CD4-positive, alpha-beta memory T cell (primary cell): Measurements from ENCODE around the gene SLC6A5. TPM values are rescaled to one million over a fixed set of nuclear protein-coding genes. Genes with fewer than 3 reads are reported as not detected.

Experiments used
- CTCF ChIA-PET: fragments of 350-600 bp; sonication (Branson Sonifier 250); formaldehyde crosslinking; loops from one replicate; lab custom pipeline; 2021; ENCODE audit warnings: inconsistent platforms; ENCODE audit not compliant: partially characterized antibody; lab: Charles Lee
- POLR2A ChIA-PET: fragments of 350-600 bp; sonication (Branson Sonifier 250); formaldehyde crosslinking; loops from one replicate; lab custom pipeline; 2021; ENCODE audit not compliant: partially characterized antibody; lab: Charles Lee
- DNase-seq, 5 donors: peaks; one replicate each; pipeline versions ENCODE4 v3.0.0 to v3.0.0-alpha.2; 2020 to 2022; ENCODE audit warnings: mixed read lengths in 1 of 5
- H3K27ac ChIP-seq: one replicate; pipeline ENCODE4 v1.7.0; 2013; ENCODE audit warnings: low read depth, low read length
- H3K27me3 ChIP-seq: 2 replicates; pipeline ENCODE4 v1.7.0; 2013; ENCODE audit warnings: mild to moderate bottlenecking, low read length, moderate library complexity; ENCODE audit not compliant: insufficient read depth
- H3K36me3 ChIP-seq: 2 replicates; pipeline ENCODE4 v1.7.0; 2013; ENCODE audit warnings: mild to moderate bottlenecking, low read length, moderate library complexity; ENCODE audit not compliant: insufficient read depth
- H3K4me1 ChIP-seq: 2 replicates; pipeline ENCODE4 v1.7.0; 2013; ENCODE audit warnings: mild to moderate bottlenecking, low read length, moderate library complexity; ENCODE audit not compliant: insufficient read depth
- H3K4me3 ChIP-seq, 2 donors: one replicate each; pipeline ENCODE4 v1.7.0; 2013; ENCODE audit warnings: low read length in 2 of 2, mild to moderate bottlenecking in 1 of 2
- H3K9me3 ChIP-seq, 2 donors: one replicate each; pipeline ENCODE4 v1.7.0; 2013; ENCODE audit warnings: low read length in 2 of 2, control low read depth in 1 of 2; ENCODE audit not compliant: control insufficient read depth in 1 of 2
- H3K27ac Mint-ChIP-seq, 7 donors: one replicate each; pipeline ENCODE4 v1.8.0; 2020 to 2021; ENCODE audit warnings: mixed read lengths in 7 of 7, mild to moderate bottlenecking in 6 of 7, inconsistent platforms in 3 of 7, moderate library complexity in 3 of 7
- H3K27me3 Mint-ChIP-seq, 2 donors: one replicate each; pipeline ENCODE4 v1.8.0; 2020 to 2021; ENCODE audit warnings: mixed read lengths in 2 of 2
- H3K36me3 Mint-ChIP-seq, 2 donors: one replicate each; pipeline ENCODE4 v1.8.0; 2020 to 2021; ENCODE audit warnings: mixed read lengths in 2 of 2, inconsistent platforms in 1 of 2, mild to moderate bottlenecking in 1 of 2
- H3K4me1 Mint-ChIP-seq, 4 donors: one replicate each; pipeline ENCODE4 v1.8.0; 2020 to 2021; ENCODE audit warnings: mixed read lengths in 4 of 4, mild to moderate bottlenecking in 1 of 4
- H3K4me3 Mint-ChIP-seq, 8 donors: one replicate each; pipeline ENCODE4 v1.8.0; 2020 to 2021; ENCODE audit warnings: mixed read lengths in 8 of 8, mild to moderate bottlenecking in 7 of 8, moderate library complexity in 6 of 8, inconsistent platforms in 3 of 8
- H3K9me3 Mint-ChIP-seq, 8 donors: one replicate each; pipeline ENCODE4 v1.8.0; 2020 to 2021; ENCODE audit warnings: mixed read lengths in 8 of 8, mild to moderate bottlenecking in 5 of 8, inconsistent platforms in 3 of 8, moderate library complexity in 1 of 8
- intact Hi-C: fragments of 100-400 bp; cut with micrococcal nuclease; formaldehyde crosslinking; loops from one replicate; pipeline ENCODE4 v1.15.1; 2023
- polyA plus RNA-seq, 2 donors: library from polyadenylated mRNA; unstranded; fragments of 300-500 nt; fragmentation: Illumina TruSeq; gene quantifications; one replicate each; pipeline ENCODE4 v1.2.3, GENCODE V29; 2021
- total RNA-seq, 2 experiments: library from RNA; stranded (reverse); gene quantifications; one replicate each; pipeline ENCODE4 v1.2.3, GENCODE V29; 2021

The SLC6A5 gene
- total and polyA plus RNA-seq, 4 experiments from 2014 or later, result not detected

DNA sequence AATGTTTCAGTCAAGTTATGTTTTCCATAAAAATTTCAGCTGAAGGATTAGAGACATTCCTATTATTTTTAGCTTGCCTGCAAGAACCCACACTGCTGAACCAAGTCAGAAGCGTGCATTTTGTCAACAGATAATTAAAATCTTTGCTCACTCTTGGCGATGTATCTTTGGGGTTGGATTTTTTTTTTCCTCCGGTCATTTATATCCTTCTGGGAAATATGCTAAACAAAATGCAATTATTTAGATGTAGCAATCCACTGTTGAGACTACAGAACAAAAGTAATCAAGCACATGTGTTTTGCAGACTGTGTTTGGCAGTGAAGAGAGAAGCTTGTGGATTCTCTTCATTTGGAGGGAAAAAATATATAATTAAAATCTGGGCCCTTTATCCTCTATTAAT lies 54.6 kb downstream of the SLC6A5 start:
- Mint-ChIP-seq H3K27ac (no peak overlapping the region), H3K4me3 (no peak overlapping the region), H3K4me1 (no peaks in the 10 kb centered on the region), H3K36me3 (no peaks in the 10 kb centered on the region), H3K9me3 (no peaks in the 10 kb centered on the region), H3K27me3 (peaks cover 2% of the 10 kb centered on the region in 2 donors)
- no peaks in the 10 kb centered on the region for H3K27me3 ChIP-seq
- no peak overlapping the region for H3K27ac ChIP-seq
- no peaks in the 10 kb centered on the region for H3K4me1 ChIP-seq
- intact Hi-C loops, result no loop called here
- H3K9me3 ChIP-seq, result no peaks in the 10 kb centered on the region
- POLR2A ChIA-PET, result no interaction called here
- no peak for DNase-seq
- CTCF ChIA-PET, result no interaction called here
- H3K4me3 ChIP-seq, result no peak overlapping the region
- H3K36me3 ChIP-seq, result no peaks in the 10 kb centered on the region

GRCh38 chr11:20656901-20657300 lies 57.5 kb downstream of the SLC6A5 start:
- Histone ChIP-seq H3K27ac (no peak overlapping the region), H3K36me3 (no peaks in the 10 kb centered on the region), H3K27me3 (no peaks in the 10 kb centered on the region), H3K9me3 (no peaks in the 10 kb centered on the region), H3K4me3 (no peak overlapping the region), H3K4me1 (no peaks in the 10 kb centered on the region)
- no peak overlapping the region for H3K27ac Mint-ChIP-seq
- peaks cover 0 to 2% (median 0%) of the 10 kb centered on the region in 8 donors for H3K9me3 Mint-ChIP-seq
- no peaks in the 10 kb centered on the region for H3K36me3 Mint-ChIP-seq
- ChIA-PET POLR2A (no interaction called here), CTCF (interaction anchor here (1.0 to 2.1 kb wide), 3 partner anchors 9 to 16 kb away, joined by 4 to 8 read pairs (median 4); no protein-coding TSS in a partner anchor)
- H3K27me3 Mint-ChIP-seq, result peaks cover 2% of the 10 kb centered on the region in 2 donors
- H3K4me3 Mint-ChIP-seq, result no peak overlapping the region
- no peaks in the 10 kb centered on the region for H3K4me1 Mint-ChIP-seq
- DNase-seq, result no peak
- intact Hi-C loops, result no loop called here

DNA sequence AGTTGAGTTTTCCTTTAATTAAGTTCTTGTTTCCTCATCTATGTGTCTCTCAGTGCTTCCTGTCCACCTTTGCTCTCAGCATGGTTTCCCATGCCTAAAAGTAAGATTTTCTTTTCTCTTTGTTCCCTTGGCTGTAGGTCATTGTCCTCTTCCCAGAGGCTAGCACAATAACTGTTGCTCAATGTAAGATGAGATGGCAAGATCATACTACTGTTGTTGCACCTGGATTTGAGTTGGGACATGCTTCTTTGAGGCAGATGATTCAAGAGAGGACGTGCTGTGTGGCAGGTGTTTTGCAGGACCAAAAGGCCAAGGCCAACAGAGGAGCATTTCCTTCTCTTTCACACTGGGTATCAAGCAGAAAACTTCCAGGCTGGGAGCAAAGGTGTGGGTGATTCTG lies 58.7 kb downstream of the SLC6A5 start:
- no peaks in the 10 kb centered on the region for H3K36me3 ChIP-seq
- H3K4me3 ChIP-seq, result no peak overlapping the region
- no peaks in the 10 kb centered on the region for H3K4me1 ChIP-seq
- H3K9me3 ChIP-seq, result no peaks in the 10 kb centered on the region
- Mint-ChIP-seq H3K27me3 (peaks cover 0 to 2% of the 10 kb centered on the region in 2 donors), H3K27ac (no peak overlapping the region), H3K36me3 (no peaks in the 10 kb centered on the region), H3K4me3 (no peak overlapping the region), H3K9me3 (peaks cover 0 to 10% (median 4%) of the 10 kb centered on the region in 8 donors), H3K4me1 (no peaks in the 10 kb centered on the region)
- no peak overlapping the region for H3K27ac ChIP-seq
- no peak for DNase-seq
- intact Hi-C loops, result no loop called here
- H3K27me3 ChIP-seq, result no peaks in the 10 kb centered on the region
- ChIA-PET POLR2A (no interaction called here), CTCF (interaction anchor here (2.1 kb wide), 1 partner anchor 10 kb away, joined by 8 read pairs; no protein-coding TSS in a partner anchor)

- Histone ChIP-seq H3K4me3 (no peak overlapping the region), H3K27me3 (no peaks in the 10 kb centered on the region), H3K27ac (no peak overlapping the region), H3K4me1 (no peaks in the 10 kb centered on the region), H3K9me3 (no peaks in the 10 kb centered on the region), H3K36me3 (no peaks in the 10 kb centered on the region)
- POLR2A ChIA-PET, result no interaction called here
- no peak overlapping the region for H3K4me3 Mint-ChIP-seq
- intact Hi-C loops, result no loop called here
- no peaks in the 10 kb centered on the region for H3K36me3 Mint-ChIP-seq
- H3K4me1 Mint-ChIP-seq, result no peaks in the 10 kb centered on the region
- H3K27me3 Mint-ChIP-seq, result peaks cover 8 to 12% of the 10 kb centered on the region in 2 donors
- CTCF ChIA-PET, result no interaction called here
- no peak overlapping the region for H3K27ac Mint-ChIP-seq
- peaks cover 2 to 12% (median 5%) of the 10 kb centered on the region in 8 donors for H3K9me3 Mint-ChIP-seq
- DNase-seq, result no peak
These were observed 62.0 kb downstream of the SLC6A5 start for GRCh38 chr11:20661445-20661844.

DNA sequence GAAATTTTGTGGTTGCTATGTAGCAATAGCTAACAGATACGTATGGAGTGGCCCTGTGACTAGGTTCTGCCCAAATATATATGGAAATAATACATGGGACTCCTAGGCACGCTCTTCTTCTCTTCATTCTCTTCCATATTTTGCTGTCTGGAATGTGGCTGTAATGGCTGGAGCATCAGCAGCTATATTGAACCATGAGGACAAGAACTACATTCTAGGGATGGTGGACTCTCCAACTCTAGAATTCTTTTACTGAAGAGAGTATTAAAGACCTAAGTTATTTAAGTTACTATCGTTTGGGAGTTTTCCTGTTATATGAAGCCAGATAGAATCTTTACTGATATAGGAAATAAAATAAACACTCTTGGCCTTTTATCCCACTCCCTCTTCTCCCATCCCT lies 62.4 kb downstream of the SLC6A5 start:
- Mint-ChIP-seq H3K4me3 (no peak overlapping the region), H3K36me3 (no peaks in the 10 kb centered on the region), H3K27ac (no peak overlapping the region), H3K9me3 (peaks cover 2 to 12% (median 6%) of the 10 kb centered on the region in 8 donors), H3K27me3 (peaks cover 8 to 16% of the 10 kb centered on the region in 2 donors), H3K4me1 (no peaks in the 10 kb centered on the region)
- intact Hi-C loops, result no loop called here
- CTCF ChIA-PET, result no interaction called here
- Histone ChIP-seq H3K36me3 (no peaks in the 10 kb centered on the region), H3K4me1 (no peaks in the 10 kb centered on the region), H3K27me3 (no peaks in the 10 kb centered on the region), H3K4me3 (no peak overlapping the region), H3K9me3 (no peaks in the 10 kb centered on the region), H3K27ac (no peak overlapping the region)
- POLR2A ChIA-PET, result no interaction called here
- DNase-seq, result no peak

DNA sequence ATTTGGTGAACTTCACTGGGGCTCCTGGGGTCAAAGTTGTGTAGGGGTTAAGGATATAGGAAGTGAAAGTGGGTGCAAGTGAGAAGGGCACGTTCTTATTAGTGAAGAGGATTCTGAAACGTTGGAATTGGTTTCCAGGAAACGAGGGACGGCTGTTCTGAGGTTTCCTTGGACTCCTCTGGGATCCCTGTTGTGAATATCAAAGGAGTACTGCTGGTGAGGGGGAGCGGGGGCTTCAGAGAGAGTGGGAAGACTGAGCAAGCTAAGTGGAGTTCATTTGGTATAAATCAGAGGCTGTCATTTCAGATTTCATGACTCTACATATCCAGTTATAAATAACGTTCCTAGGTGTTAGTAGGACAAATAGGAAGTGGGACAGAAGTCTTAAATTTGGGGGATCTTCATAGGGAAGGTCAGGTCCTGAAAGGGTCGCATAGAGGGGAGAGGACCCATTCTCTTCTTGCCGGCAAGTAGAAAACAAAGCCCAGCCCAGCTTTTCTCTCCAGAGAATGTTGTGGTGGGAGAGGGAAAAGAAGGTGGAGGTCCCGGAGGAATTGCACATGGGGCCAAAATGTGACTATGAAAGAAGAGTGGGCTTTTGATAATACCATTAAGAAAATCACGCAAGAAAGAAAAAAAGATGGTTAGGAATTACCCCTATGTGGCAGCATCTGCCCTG lies 68.9 kb downstream of the SLC6A5 start:
- intact Hi-C loops, result no loop called here
- Histone ChIP-seq H3K4me1 (no peaks in the 10 kb centered on the region), H3K27ac (no peak overlapping the region), H3K36me3 (no peaks in the 10 kb centered on the region), H3K4me3 (no peak overlapping the region), H3K27me3 (peaks cover 12% of the 10 kb centered on the region), H3K9me3 (no peaks in the 10 kb centered on the region)
- peaks cover 38 to 47% of the 10 kb centered on the region in 2 donors for H3K27me3 Mint-ChIP-seq
- peaks cover 0 to 7% (median 2%) of the 10 kb centered on the region in 8 donors for H3K9me3 Mint-ChIP-seq
- ChIA-PET CTCF (no interaction called here), POLR2A (no interaction called here)
- H3K4me1 Mint-ChIP-seq, result peaks cover 7 to 24% (median 14%) of the 10 kb centered on the region in 4 donors
- no peaks in the 10 kb centered on the region for H3K36me3 Mint-ChIP-seq
- DNase-seq, result no peak
- peak overlapping the region in 7 of 8 donors; percentile 7 to 72 (median 43) for H3K4me3 Mint-ChIP-seq
- H3K27ac Mint-ChIP-seq, result no peak overlapping the region

DNA sequence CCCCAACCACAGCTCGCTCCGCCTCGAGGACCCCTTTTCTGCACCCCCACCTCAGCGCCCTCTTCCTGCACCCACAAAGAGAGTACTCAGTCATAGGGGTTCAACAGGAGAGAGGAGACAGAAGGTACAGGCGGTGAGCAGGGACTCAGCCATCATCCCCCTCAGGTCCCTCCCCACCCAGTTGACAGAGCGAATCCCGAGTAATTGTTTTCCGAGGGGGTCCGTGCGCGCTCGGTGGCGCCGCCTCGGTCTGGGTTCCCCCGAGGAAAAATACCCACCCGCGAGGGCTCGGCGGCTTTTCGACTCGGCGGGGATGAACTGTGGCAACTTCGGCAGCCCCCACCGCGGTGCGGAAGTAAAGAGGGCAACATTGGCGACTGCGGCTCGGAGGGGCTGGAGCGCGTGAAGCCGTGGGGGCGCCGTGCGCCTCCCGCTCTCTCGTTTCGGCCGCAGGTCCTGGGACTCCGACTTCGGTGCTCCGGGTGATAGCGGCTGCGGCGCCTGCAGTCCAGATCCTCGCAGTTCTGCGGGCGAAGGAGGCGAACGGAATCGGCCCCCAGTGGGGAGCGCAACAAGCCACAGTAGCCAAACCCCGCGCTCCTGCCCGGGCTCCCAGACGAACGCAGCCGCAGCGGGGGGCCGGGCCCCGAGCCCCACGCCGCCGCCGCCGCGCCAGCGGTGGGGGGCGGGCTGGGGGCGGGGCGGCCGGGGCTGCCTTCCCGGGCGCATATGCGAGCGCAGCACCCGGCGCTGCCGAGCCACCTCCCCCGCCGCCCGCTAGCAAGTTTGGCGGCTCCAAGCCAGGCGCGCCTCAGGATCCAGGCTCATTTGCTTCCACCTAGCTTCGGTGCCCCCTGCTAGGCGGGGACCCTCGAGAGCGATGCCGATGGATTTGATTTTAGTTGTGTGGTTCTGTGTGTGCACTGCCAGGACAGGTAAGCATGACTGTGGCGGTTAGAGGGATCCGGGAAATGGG lies 69.7 kb downstream of the SLC6A5 start, which contains the start of gene NELL1:
Gene NELL1, plus strand, starts transcription at position 743 of the 976 bp plus-strand sequence.
- no peaks in the 10 kb centered on the region for H3K9me3 ChIP-seq
- peaks cover 12% of the 10 kb centered on the region for H3K27me3 ChIP-seq
- Mint-ChIP-seq H3K4me1 (peaks cover 7 to 24% (median 14%) of the 10 kb centered on the region in 4 donors), H3K9me3 (peaks cover 0 to 7% (median 2%) of the 10 kb centered on the region in 8 donors), H3K27ac (no peak within 1 kb of the TSS), H3K4me3 (peak within 1 kb of the TSS in 7 of 8 donors; percentile 7 to 72 (median 31)), H3K27me3 (peaks cover 38 to 50% of the 10 kb centered on the region in 2 donors), H3K36me3 (no peaks in the 10 kb centered on the region)
- H3K36me3 ChIP-seq, result no peaks in the 10 kb centered on the region
- DNase-seq, result no peak
- ChIA-PET POLR2A (no interaction called here), CTCF (no interaction called here)
- no peak within 1 kb of the TSS for H3K27ac ChIP-seq
- H3K4me1 ChIP-seq, result no peaks in the 10 kb centered on the region
- no peak within 1 kb of the TSS for H3K4me3 ChIP-seq
- intact Hi-C loops, result no loop called here
